Mammary epithelial cell (primary cell): ENCODE measurements around the gene OR52N5.

Source experiments
- EZH2 ChIP-seq: IDR thresholded peaks from 2 replicates; pipeline ENCODE4 v1.6.1; 2012; ENCODE audit warnings: low read length, inconsistent platforms, borderline replicate concordance
- TF ChIP-seq, protein P1 (sequence below), 2 donors: IDR thresholded peaks in 1 of 2; conservative IDR thresholded peaks in 1 of 2; 2 replicates each; pipeline ENCODE4 v1.5.1; 2011 to 2012; ENCODE audit warnings: inconsistent platforms in 2 of 2, low read length in 2 of 2, mild to moderate bottlenecking in 2 of 2, control low read depth in 1 of 2, low read depth in 1 of 2; ENCODE audit not compliant: insufficient read depth in 1 of 2; ENCODE audit errors: extremely low read depth in 1 of 2

DNA sequence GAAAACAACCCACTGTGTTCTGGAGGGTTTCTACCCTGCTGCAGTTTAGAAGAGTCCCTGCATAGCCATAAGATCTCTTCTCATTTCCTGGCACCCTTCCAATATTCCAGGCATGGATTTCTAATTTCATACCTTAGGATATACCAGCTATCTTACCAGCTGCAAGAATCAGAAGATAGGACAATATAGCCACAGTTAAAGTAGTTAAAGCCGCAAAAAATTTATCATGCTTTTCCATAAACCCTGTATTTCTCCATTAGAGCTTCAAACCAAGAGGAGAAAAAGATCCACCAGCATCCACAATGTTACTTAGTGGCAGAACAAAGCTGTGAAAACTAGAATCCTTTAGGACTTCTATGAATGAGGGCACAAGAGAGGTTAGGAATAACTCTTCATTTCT lies 55.5 kb downstream of the OR52N5 start:
- TF ChIP-seq, protein P1, sequence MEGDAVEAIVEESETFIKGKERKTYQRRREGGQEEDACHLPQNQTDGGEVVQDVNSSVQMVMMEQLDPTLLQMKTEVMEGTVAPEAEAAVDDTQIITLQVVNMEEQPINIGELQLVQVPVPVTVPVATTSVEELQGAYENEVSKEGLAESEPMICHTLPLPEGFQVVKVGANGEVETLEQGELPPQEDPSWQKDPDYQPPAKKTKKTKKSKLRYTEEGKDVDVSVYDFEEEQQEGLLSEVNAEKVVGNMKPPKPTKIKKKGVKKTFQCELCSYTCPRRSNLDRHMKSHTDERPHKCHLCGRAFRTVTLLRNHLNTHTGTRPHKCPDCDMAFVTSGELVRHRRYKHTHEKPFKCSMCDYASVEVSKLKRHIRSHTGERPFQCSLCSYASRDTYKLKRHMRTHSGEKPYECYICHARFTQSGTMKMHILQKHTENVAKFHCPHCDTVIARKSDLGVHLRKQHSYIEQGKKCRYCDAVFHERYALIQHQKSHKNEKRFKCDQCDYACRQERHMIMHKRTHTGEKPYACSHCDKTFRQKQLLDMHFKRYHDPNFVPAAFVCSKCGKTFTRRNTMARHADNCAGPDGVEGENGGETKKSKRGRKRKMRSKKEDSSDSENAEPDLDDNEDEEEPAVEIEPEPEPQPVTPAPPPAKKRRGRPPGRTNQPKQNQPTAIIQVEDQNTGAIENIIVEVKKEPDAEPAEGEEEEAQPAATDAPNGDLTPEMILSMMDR (conservative IDR thresholded peaks at IDR 0.05 in 1 of 2, IDR thresholded peaks at IDR 0.05 in 1 of 2; ENCODE audit: extremely low read depth in 1 of 2, insufficient read depth in 1 of 2, low read depth in 1 of 2, low read length in 2 of 2) = no peak
- no peak for TF ChIP-seq EZH2
